Measurements from ENCODE around the gene CD9.

CD9 gene

DNA sequence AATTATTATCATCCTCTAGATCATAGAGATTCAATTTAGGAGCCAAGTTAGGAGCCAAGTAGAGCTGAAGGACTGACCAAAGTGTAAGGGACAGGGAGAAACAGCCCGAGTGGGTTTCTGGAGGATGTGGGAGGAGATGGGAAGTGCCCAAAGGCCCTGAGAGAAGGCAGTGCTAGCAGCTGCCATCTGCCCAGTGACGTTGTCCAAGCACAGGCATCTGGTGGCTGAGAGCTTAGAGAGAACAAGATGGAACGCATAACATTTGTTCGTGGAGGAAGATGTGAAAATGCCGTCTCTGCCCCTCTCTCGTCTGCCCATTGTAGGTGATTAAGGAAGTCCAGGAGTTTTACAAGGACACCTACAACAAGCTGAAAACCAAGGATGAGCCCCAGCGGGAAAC, 34.7 kb downstream of the CD9 start:
- Histone ChIP-seq H3K36me3 (ENCODE audit: insufficient read depth, low read length) (no peaks in the 10 kb centered on the region), H3K9ac (ENCODE audit: insufficient read length) (no peak overlapping the region), H3K27ac (no peak overlapping the region), H3K9me3 (ENCODE audit: low read depth, low read length) (no peaks in the 10 kb centered on the region), H3K4me3 (no peak overlapping the region)
- no peak for DNase-seq (ENCODE audit: low read depth, low spot score)
- no peak for TF ChIP-seq EZH2 (IDR thresholded peaks at IDR 0.05)
- no peak for TF ChIP-seq POLR2AphosphoS5 (IDR thresholded peaks at IDR 0.05; ENCODE audit: borderline replicate concordance, low read depth, low read length)

DNA sequence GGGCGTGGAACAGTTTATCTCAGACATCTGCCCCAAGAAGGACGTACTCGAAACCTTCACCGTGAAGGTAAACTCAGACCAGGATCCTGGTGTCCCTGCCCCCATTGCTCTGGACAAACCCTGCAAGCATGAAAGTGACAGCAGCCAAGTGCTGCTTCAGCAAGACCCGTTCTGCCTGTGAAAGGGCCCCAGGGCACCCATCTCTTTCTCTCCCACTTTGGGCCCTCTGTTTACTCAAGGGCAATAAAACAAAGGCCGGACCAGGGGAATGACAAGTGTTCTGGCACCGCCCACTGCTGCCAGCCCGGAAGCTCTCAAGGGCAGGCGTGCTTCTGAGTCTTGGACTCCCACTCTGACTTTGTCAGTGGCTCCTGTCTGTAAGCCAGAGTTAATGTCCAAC, 35.3 kb downstream of the CD9 start:
- Histone ChIP-seq H3K27ac (no peak overlapping the region), H3K4me3 (no peak overlapping the region), H3K9me3 (ENCODE audit: low read depth, low read length) (no peaks in the 10 kb centered on the region), H3K36me3 (ENCODE audit: insufficient read depth, low read length) (no peaks in the 10 kb centered on the region), H3K9ac (ENCODE audit: insufficient read length) (no peak overlapping the region)
- TF ChIP-seq EZH2 (IDR thresholded peaks at IDR 0.05) (no peak), POLR2AphosphoS5 (IDR thresholded peaks at IDR 0.05; ENCODE audit: borderline replicate concordance, low read depth, low read length) (no peak), FOXP2 (optimal IDR thresholded peaks at IDR 0.05; ENCODE audit: control extremely low read depth, extremely low read length, insufficient read depth) (no peak)
- no peak for DNase-seq (ENCODE audit: low read depth, low spot score)

DNA sequence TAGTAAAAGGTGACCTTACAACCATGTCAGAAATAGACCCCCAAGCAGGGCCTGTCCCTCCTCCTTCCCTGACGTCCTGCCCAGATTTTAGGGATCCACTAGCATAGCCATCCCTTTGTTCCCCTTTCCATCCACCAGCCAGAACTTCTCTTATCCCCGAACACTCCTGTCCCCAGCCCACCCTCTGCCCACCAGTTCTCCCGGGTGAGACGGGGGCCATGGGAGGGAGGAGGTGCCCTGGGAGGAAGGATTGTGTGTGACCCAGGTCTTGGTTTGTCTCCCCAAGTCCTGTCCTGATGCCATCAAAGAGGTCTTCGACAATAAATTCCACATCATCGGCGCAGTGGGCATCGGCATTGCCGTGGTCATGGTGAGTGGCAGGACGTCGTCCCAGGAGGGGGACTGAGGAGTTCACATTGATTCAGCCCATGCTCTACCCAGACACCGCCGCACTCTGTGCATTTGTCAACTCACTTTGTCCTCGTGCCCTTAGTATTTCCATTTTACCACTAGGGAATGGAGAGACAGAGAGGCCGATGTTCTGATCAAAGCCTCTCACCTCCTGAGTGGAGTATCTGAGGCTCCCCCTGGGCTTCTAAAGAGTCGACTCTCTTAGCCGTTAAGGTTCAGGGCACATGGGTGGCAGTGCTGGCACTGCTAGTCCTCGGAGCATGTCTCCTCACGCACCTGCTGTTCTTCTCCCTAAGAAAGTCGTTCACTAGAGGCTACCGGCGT, 35.9 kb downstream of the CD9 start:
- H3K9ac ChIP-seq (ENCODE audit: insufficient read length): no peak overlapping the region
- no peaks in the 10 kb centered on the region for H3K9me3 ChIP-seq (ENCODE audit: low read depth, low read length)
- H3K27ac ChIP-seq: no peak overlapping the region
- no peaks in the 10 kb centered on the region for H3K36me3 ChIP-seq (ENCODE audit: insufficient read depth, low read length)
- TF ChIP-seq POLR2AphosphoS5 (IDR thresholded peaks at IDR 0.05; ENCODE audit: borderline replicate concordance, low read depth, low read length) (no peak), EZH2 (IDR thresholded peaks at IDR 0.05) (no peak), FOXP2 (optimal IDR thresholded peaks at IDR 0.05; ENCODE audit: control extremely low read depth, extremely low read length, insufficient read depth) (no peak)
- DNase-seq (ENCODE audit: low read depth, low spot score): no peak
- no peak overlapping the region for H3K4me3 ChIP-seq

DNA sequence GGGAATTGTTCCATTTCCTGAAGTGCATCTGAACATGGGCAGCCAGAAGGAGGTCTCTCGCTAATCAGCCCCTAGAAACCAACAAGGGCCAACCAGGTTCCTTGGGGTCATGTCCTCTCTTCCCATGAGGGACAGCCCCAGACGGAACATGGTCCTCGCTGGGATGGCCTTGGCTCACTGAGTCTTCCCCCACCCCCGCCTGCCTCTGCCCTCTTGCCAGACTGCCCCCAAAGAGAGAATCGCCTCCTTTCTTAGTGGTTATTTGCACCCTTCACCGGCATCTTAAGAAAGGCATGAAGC, 36.4 kb downstream of the CD9 start:
- Histone ChIP-seq H3K9me3 (ENCODE audit: low read depth, low read length) (no peaks in the 10 kb centered on the region), H3K36me3 (ENCODE audit: insufficient read depth, low read length) (no peaks in the 10 kb centered on the region)

DNA sequence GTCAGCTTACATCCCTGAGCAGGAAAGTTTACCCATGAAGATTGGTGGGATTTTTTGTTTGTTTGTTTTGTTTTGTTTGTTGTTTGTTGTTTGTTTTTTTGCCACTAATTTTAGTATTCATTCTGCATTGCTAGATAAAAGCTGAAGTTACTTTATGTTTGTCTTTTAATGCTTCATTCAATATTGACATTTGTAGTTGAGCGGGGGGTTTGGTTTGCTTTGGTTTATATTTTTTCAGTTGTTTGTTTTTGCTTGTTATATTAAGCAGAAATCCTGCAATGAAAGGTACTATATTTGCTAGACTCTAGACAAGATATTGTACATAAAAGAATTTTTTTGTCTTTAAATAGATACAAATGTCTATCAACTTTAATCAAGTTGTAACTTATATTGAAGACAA, 37.6 kb downstream of the CD9 start:
- H3K9ac ChIP-seq (ENCODE audit: insufficient read length): no peak overlapping the region
- TF ChIP-seq EZH2 (IDR thresholded peaks at IDR 0.05) (no peak), POLR2AphosphoS5 (IDR thresholded peaks at IDR 0.05; ENCODE audit: borderline replicate concordance, low read depth, low read length) (no peak), FOXP2 (optimal IDR thresholded peaks at IDR 0.05; ENCODE audit: control extremely low read depth, extremely low read length, insufficient read depth) (no peak)
- no peak for DNase-seq (ENCODE audit: low read depth, low spot score)
- H3K4me3 ChIP-seq: no peak overlapping the region
- H3K9me3 ChIP-seq (ENCODE audit: low read depth, low read length): no peaks in the 10 kb centered on the region
- H3K27ac ChIP-seq: no peak overlapping the region
- no peaks in the 10 kb centered on the region for H3K36me3 ChIP-seq (ENCODE audit: insufficient read depth, low read length)

More for the DNA sequence above, 36.4 kb downstream of the CD9 start:
- Histone ChIP-seq H3K27ac (no peak overlapping the region), H3K4me3 (no peak overlapping the region), H3K9ac (ENCODE audit: insufficient read length) (no peak overlapping the region)
- DNase-seq (ENCODE audit: low read depth, low spot score): no peak
- TF ChIP-seq EZH2 (IDR thresholded peaks at IDR 0.05): no peak
- no peak for TF ChIP-seq POLR2AphosphoS5 (IDR thresholded peaks at IDR 0.05; ENCODE audit: borderline replicate concordance, low read depth, low read length)
- no peak for TF ChIP-seq FOXP2 (optimal IDR thresholded peaks at IDR 0.05; ENCODE audit: control extremely low read depth, extremely low read length, insufficient read depth)

DNA sequence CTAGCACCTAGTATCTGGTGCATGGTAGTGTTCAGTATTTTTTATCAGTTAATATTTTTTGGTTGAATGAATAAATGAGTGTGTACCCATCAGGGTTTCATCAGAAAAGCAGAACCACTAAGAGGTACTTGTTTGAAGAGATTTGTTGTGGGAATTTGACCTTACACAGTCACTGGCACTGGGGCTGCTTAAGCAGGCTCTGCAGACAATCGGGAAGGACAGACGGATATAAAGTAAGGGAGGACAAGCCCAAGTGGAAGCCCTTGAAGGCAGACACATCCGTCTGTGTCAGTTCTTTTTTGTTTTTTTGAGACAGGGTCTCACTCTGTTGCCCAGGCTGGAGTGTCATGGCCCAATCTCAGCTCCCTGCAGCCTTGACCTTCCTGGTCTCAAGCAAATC, 38.7 kb downstream of the CD9 start:
- H3K9ac ChIP-seq (ENCODE audit: insufficient read length): no peak overlapping the region
- no peak overlapping the region for H3K4me3 ChIP-seq
- TF ChIP-seq FOXP2 (optimal IDR thresholded peaks at IDR 0.05; ENCODE audit: control extremely low read depth, extremely low read length, insufficient read depth) (no peak), EZH2 (IDR thresholded peaks at IDR 0.05) (no peak), POLR2AphosphoS5 (IDR thresholded peaks at IDR 0.05; ENCODE audit: borderline replicate concordance, low read depth, low read length) (no peak)
- DNase-seq (ENCODE audit: low read depth, low spot score): no peak
- no peaks in the 10 kb centered on the region for H3K36me3 ChIP-seq (ENCODE audit: insufficient read depth, low read length)
- H3K9me3 ChIP-seq (ENCODE audit: low read depth, low read length): no peaks in the 10 kb centered on the region
- no peak overlapping the region for H3K27ac ChIP-seq

DNA sequence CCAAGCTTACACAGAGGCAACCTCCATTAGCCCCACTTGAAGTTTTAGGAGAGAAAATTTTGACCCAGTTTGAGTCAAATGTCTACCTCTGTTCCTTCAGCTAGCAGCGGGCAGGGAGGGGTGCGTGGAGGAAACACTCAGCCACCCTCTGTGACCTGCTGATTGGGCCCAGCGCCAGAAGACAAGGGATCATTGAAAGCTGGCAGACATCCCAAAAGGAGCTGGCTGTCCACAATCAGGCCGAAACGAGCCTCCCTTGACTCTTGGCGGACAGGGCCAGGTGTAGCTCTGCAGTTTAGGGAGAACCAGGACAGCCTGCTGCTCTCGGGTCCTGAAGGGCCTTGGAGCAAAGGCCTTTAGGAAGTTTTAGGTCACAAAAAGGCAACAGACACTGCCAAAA, 41.3 kb downstream of the CD9 start:
- no peak overlapping the region for H3K9ac ChIP-seq (ENCODE audit: insufficient read length)
- no peaks in the 10 kb centered on the region for H3K36me3 ChIP-seq (ENCODE audit: insufficient read depth, low read length)
- TF ChIP-seq POLR2AphosphoS5 (IDR thresholded peaks at IDR 0.05; ENCODE audit: borderline replicate concordance, low read depth, low read length) (no peak), EZH2 (IDR thresholded peaks at IDR 0.05) (no peak), FOXP2 (optimal IDR thresholded peaks at IDR 0.05; ENCODE audit: control extremely low read depth, extremely low read length, insufficient read depth) (no peak)
- H3K9me3 ChIP-seq (ENCODE audit: low read depth, low read length): no peaks in the 10 kb centered on the region
- H3K27ac ChIP-seq: no peak overlapping the region
- DNase-seq (ENCODE audit: low read depth, low spot score): no peak
- no peak overlapping the region for H3K4me3 ChIP-seq

DNA sequence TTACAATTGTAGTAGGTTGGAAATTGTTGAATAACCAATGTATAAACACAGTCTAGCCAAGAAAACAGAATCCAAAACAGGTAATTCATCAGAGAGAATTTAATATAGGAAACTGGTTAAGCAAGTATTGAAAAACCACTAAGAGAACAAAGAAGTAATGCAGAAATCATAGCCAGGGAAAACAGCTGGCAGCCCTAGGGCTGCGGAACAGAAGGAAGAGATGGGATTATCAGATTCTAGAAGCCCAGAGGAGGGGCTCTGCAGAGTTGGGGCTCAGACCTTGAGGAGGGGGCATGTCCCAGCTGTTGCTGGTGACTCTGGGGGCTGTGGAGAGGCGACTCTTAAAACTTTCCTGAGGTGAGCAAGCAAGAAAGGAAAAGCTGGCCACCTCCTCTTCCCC, 49.4 kb downstream of the CD9 start:
- Histone ChIP-seq H3K27ac (no peak overlapping the region), H3K4me3 (no peak overlapping the region), H3K9ac (ENCODE audit: insufficient read length) (no peak overlapping the region), H3K36me3 (ENCODE audit: insufficient read depth, low read length) (no peaks in the 10 kb centered on the region), H3K9me3 (ENCODE audit: low read depth, low read length) (no peaks in the 10 kb centered on the region)
- TF ChIP-seq POLR2AphosphoS5 (IDR thresholded peaks at IDR 0.05; ENCODE audit: borderline replicate concordance, low read depth, low read length) (no peak), FOXP2 (optimal IDR thresholded peaks at IDR 0.05; ENCODE audit: control extremely low read depth, extremely low read length, insufficient read depth) (no peak), EZH2 (IDR thresholded peaks at IDR 0.05) (no peak)
- DNase-seq (ENCODE audit: low read depth, low spot score): no peak

DNA sequence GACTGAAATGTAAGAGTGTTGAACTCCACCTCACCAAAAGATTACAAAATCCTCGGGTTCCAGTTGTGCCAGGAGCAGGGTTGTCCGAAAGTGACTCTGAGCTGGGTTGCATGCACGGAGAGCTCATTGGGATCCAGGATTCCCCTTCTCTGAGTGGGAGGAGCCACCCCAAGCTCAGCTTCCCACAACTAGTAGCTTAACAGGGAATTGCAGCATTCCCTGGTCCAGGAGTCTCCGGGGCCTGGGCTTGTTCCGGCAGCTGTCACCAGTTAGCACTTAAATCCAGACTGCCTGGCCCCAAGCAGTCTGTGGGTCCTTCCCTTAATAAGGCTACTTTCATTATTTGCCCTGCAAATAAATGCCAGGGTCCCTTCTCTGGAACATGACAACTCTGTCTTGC, 50.1 kb downstream of the CD9 start:
- no peak for DNase-seq (ENCODE audit: low read depth, low spot score)
- Histone ChIP-seq H3K4me3 (no peak overlapping the region), H3K27ac (no peak overlapping the region), H3K36me3 (ENCODE audit: insufficient read depth, low read length) (no peaks in the 10 kb centered on the region), H3K9me3 (ENCODE audit: low read depth, low read length) (no peaks in the 10 kb centered on the region), H3K9ac (ENCODE audit: insufficient read length) (no peak overlapping the region)
- no peak for TF ChIP-seq POLR2AphosphoS5 (IDR thresholded peaks at IDR 0.05; ENCODE audit: borderline replicate concordance, low read depth, low read length)

All from SK-N-MC (cell line).